T1000 (cell line): ENCODE measurements around the gene UHRF2.
A peak's percentile ranks its signal among the peaks of the same experiment; 100 is the strongest.
"Not testable (repeated sequence)": the region's sequence is repeated elsewhere in the genome, so short reads cannot be mapped to it uniquely, and the experiment has no call there.

Experiments used
- DNase-seq: peaks from one replicate; lab custom pipeline; 2025; ENCODE audit warnings: mixed read lengths; lab: John Stamatoyannopoulos, UW

Gene UHRF2

GRCh38 chr9:6412487-6413364 lies at the start of gene UHRF2:
UHRF2 (plus strand) TSS chr9:6413199; CDS start chr9:6413491, 292 bp downstream.
- peak; percentile 80 for DNase-seq

GRCh38 chr9:6367128-6367890 lies 45.7 kb upstream of the UHRF2 start:
- no peak for DNase-seq

GRCh38 chr9:6368831-6369230 lies 44.2 kb upstream of the UHRF2 start:
- DNase-seq, result no peak

GRCh38 chr9:6381477-6382012 lies 31.5 kb upstream of the UHRF2 start:
- not testable (repeated sequence) for DNase-seq

GRCh38 chr9:6382681-6383080 lies 30.3 kb upstream of the UHRF2 start:
- no peak for DNase-seq

GRCh38 chr9:6383551-6384225 lies 29.3 kb upstream of the UHRF2 start:
- DNase-seq, result no peak

- no peak for DNase-seq
Observed at GRCh38 chr9:6384732-6385131, 28.3 kb upstream of the UHRF2 start.

GRCh38 chr9:6399071-6399470 lies 13.9 kb upstream of the UHRF2 start:
- no peak for DNase-seq

GRCh38 chr9:6405371-6405770 lies 7.6 kb upstream of the UHRF2 start:
- DNase-seq, result no peak

GRCh38 chr9:6407778-6408177 lies 5.2 kb upstream of the UHRF2 start:
- DNase-seq, result no peak

GRCh38 chr9:6408320-6408719 lies 4.7 kb upstream of the UHRF2 start:
- no peak for DNase-seq

GRCh38 chr9:6409811-6410210 lies 3.2 kb upstream of the UHRF2 start:
- no peak for DNase-seq

- DNase-seq, result no peak
Observed at GRCh38 chr9:6410633-6411032, 2.4 kb upstream of the UHRF2 start.

GRCh38 chr9:6413365-6414246 lies 607 bp downstream of the UHRF2 start:
- DNase-seq, result no peak

- DNase-seq, result no peak
Observed at GRCh38 chr9:6414247-6414641, 1.2 kb downstream of the UHRF2 start.

- DNase-seq, result no peak
Observed at GRCh38 chr9:6415266-6415665, 2.3 kb downstream of the UHRF2 start.

GRCh38 chr9:6417186-6417585 lies 4.2 kb downstream of the UHRF2 start:
- DNase-seq, result no peak

GRCh38 chr9:6418764-6419163 lies 5.8 kb downstream of the UHRF2 start:
- no peak for DNase-seq

GRCh38 chr9:6424940-6425339 lies 11.9 kb downstream of the UHRF2 start:
- DNase-seq, result no peak

GRCh38 chr9:6426117-6426516 lies 13.1 kb downstream of the UHRF2 start:
- no peak for DNase-seq
